Ishikawa (cell line): ENCODE data around the gene CCDC97.

Experiments used
- EGR1 ChIP-seq: IDR thresholded peaks from 2 replicates; pipeline ENCODE4 v1.6.1; 2012
- EP300 ChIP-seq: IDR thresholded peaks from 2 replicates; pipeline ENCODE4 v1.6.1; 2012; ENCODE audit warnings: borderline replicate concordance
- RAD21 ChIP-seq: IDR thresholded peaks from 2 replicates; pipeline ENCODE4 v1.6.1; 2012; ENCODE audit warnings: low read depth
- TF ChIP-seq, protein P1 (sequence below): IDR thresholded peaks from 2 replicates; pipeline ENCODE4 v1.6.1; 2012
- TF ChIP-seq, protein P2 (sequence below): IDR thresholded peaks from 2 replicates; pipeline ENCODE4 v1.6.1; 2012

- TF ChIP-seq EP300 (peak; percentile 33; the same call in 1 of the 2 replicates), RAD21 (no peak), EGR1 (peak; percentile 78)
- TF ChIP-seq, protein P1, sequence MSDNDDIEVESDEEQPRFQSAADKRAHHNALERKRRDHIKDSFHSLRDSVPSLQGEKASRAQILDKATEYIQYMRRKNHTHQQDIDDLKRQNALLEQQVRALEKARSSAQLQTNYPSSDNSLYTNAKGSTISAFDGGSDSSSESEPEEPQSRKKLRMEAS: peak; percentile 74
- TF ChIP-seq, protein P2, sequence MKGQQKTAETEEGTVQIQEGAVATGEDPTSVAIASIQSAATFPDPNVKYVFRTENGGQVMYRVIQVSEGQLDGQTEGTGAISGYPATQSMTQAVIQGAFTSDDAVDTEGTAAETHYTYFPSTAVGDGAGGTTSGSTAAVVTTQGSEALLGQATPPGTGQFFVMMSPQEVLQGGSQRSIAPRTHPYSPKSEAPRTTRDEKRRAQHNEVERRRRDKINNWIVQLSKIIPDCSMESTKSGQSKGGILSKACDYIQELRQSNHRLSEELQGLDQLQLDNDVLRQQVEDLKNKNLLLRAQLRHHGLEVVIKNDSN: peak; percentile 74
Measured at GRCh38 chr19:41310033-41310831, at the start of gene CCDC97.
